ENCODE data around the gene STK4. TPM values are rescaled to one million over a fixed set of nuclear protein-coding genes. Genes with fewer than 3 reads are reported as not detected.

STK4 gene
- total and polyA plus RNA-seq, 2 of the 4 experiments (the other 2 are of a cell fraction), result 10.2 to 22.2 TPM

GRCh38 chr20:45042978-45043377 is 76.7 kb downstream of the STK4 start:
- Histone ChIP-seq H4K20me1 (ENCODE audit: insufficient read depth, low read length) (no peaks in the 10 kb centered on the region), H3K4me3 (ENCODE audit: insufficient read depth, low read depth, low read length) (no peak overlapping the region), H3K4ac (ENCODE audit: low read depth, low read length) (no peak overlapping the region), H4K8ac (ENCODE audit: low read depth in 2 of 2, low read length in 2 of 2) (no peak overlapping the region), H2AK5ac (ENCODE audit: low read depth, low read length) (no peak overlapping the region), H4K91ac (ENCODE audit: insufficient read depth, low read depth, low read length) (no peak overlapping the region), H2AK9ac (replicated peaks; ENCODE audit: low read depth, low read length, poor library complexity) (no peak overlapping the region), H2BK20ac (ENCODE audit: low read depth, low read length) (no peak overlapping the region), H3K56ac (ENCODE audit: extremely low read depth, insufficient read depth, low read length) (no peak overlapping the region), H3K9me1 (ENCODE audit: insufficient read depth, low read length) (no peaks in the 10 kb centered on the region), H3K4me2 (ENCODE audit: low read depth, low read length) (no peak overlapping the region), H3K79me1 (ENCODE audit: low read depth in 1 of 2, low read length in 2 of 2) (peaks cover 7 to 20% of the 10 kb centered on the region in 2 experiments), H3K27ac (ENCODE audit: insufficient read depth, low read length) (no peak overlapping the region), H2BK5ac (ENCODE audit: low read depth, low read length, poor library complexity, severe bottlenecking) (no peak overlapping the region), H3K9me3 (ENCODE audit: control insufficient read depth, insufficient read depth, low read length) (no peaks in the 10 kb centered on the region), H4K5ac (ENCODE audit: low read depth, low read length) (no peak overlapping the region; the same call in 1 of the 2 replicates), H2AFZ (replicated peaks; ENCODE audit: low read length, poor library complexity) (no peak overlapping the region), H3K14ac (replicated peaks; ENCODE audit: low read depth, low read length) (no peak overlapping the region), H3K36me3 (ENCODE audit: control insufficient read depth, insufficient read depth, low read length) (no peaks in the 10 kb centered on the region), H3K4me1 (ENCODE audit: control insufficient read depth, insufficient read depth, low read length) (peaks cover 11% of the 10 kb centered on the region), H2BK15ac (ENCODE audit: low read depth, low read length) (no peak overlapping the region), H3K27me3 (ENCODE audit: control insufficient read depth, insufficient read depth, low read length) (no peaks in the 10 kb centered on the region), H3K18ac (ENCODE audit: low read depth, low read length) (no peak overlapping the region), H2BK120ac (ENCODE audit: low read depth, low read length) (no peak overlapping the region), H3K23ac (ENCODE audit: low read depth, low read length) (no peak overlapping the region), H3K9ac (ENCODE audit: low read depth, low read length) (no peak overlapping the region)
- CTCF ChIA-PET, result interaction anchor here (1.0 to 2.9 kb wide), 8 partner anchors 53 to 427 kb away, joined by 3 to 40 read pairs (median 7); partner anchors contain the start of genes KCNS1 and WFDC2
- WGBS, 2 experiments (ENCODE audit: extremely low coverage in 2 of 2, insufficient read length in 1 of 2), result no CpG with 5 or more reads among the region's 1 CpG
- dilution Hi-C loops (cut with HindIII; ENCODE audit: low sequenced_read_pairs, unreplicated experiment), result no loop called here
- TF ChIP-seq POLR2A (IDR thresholded peaks at IDR 0.05; ENCODE audit: low read depth, low read length), result no peak
- TF ChIP-seq CHD1 (IDR thresholded peaks at IDR 0.05; ENCODE audit: low read depth, low read length), result no peak
- TF ChIP-seq BHLHE40 (IDR thresholded peaks at IDR 0.05; ENCODE audit: low read depth, low read length), result no peak
- TF ChIP-seq MXI1 (IDR thresholded peaks at IDR 0.05; ENCODE audit: borderline replicate concordance, low read depth, low read length), result no peak
- no peak for TF ChIP-seq MAZ (IDR thresholded peaks at IDR 0.05; ENCODE audit: borderline replicate concordance, low read depth, low read length)
- no peak for TF ChIP-seq RFX5 (IDR thresholded peaks at IDR 0.05; ENCODE audit: low read depth, low read length)
- no peak for TF ChIP-seq ELK1 (IDR thresholded peaks at IDR 0.05; ENCODE audit: borderline replicate concordance, low read depth, low read length)
- no peak for TF ChIP-seq CTCF (conservative IDR thresholded peaks at IDR 0.05; ENCODE audit: low read depth, low read length)
- no peak for TF ChIP-seq NFE2L2 (IDR thresholded peaks at IDR 0.05; ENCODE audit: low read depth, low read length)
- POLR2A ChIA-PET (ENCODE audit: unreplicated experiment), result no interaction called here
- in situ Hi-C loops (cut with MboI; ENCODE audit: low sequenced_read_pairs), result loop anchor here (25.0 kb wide), 1 partner anchor 744 kb away; the partner anchor contains the start of genes DNTTIP1 and WFDC3
- no TSS peak for BruUV-seq (replicated peaks)
- intact Hi-C loops (cut with micrococcal nuclease), result no loop called here
- DNase-seq (no peak), ATAC-seq (ENCODE audit: low read depth) (no peak)
